KOPT-K1 (cell line): ENCODE data around the gene PCNX1.
"Not testable (repeated sequence)": the region's sequence is repeated elsewhere in the genome, so short reads cannot be mapped to it uniquely, and the experiment has no call there.

Source experiments
- H3K27ac ChIP-seq: fragments of 200-600 bp; sonication (generic); 2 replicates; pipeline ENCODE4 v1.5.1; 2016; ENCODE audit warnings: antibody characterized with exemption, mild to moderate bottlenecking, low read depth, low read length; ENCODE audit not compliant: poor library complexity, severe bottlenecking
- H3K36me3 ChIP-seq: fragments of 200-600 bp; sonication (generic); 2 replicates; pipeline ENCODE4 v1.5.1; 2017; ENCODE audit warnings: antibody characterized with exemption, mild to moderate bottlenecking, low read length, moderate library complexity; ENCODE audit not compliant: insufficient read depth
- H3K9me3 ChIP-seq: fragments of 200-600 bp; sonication (generic); 2 replicates; pipeline ENCODE4 v1.5.1; 2017; ENCODE audit warnings: antibody characterized with exemption, low read length, mild to moderate bottlenecking; ENCODE audit not compliant: insufficient read depth, poor library complexity, severe bottlenecking

PCNX1 gene

DNA sequence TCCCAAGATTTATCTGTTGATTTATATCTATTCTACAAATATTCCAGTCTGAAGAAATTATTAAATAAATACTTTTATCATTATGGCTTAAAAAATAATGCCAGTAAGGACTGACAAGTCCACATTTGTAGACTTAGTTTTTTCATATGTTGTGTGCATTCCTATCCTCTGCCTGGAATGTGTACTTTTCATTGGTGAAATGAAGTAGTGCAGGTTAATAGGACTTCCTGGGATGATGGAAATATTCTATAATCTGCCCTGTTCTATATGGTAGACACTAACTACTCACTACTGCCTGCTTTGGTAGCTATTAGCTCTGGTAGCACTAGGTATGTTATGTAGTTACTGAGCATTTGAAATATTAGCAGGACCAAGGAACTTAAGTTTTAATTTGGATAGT lies 86.7 kb downstream of the PCNX1 start:
- no peak overlapping the region for H3K27ac ChIP-seq
- H3K9me3 ChIP-seq, result no peaks in the 10 kb centered on the region
- H3K36me3 ChIP-seq, result peaks cover 7% of the 10 kb centered on the region; the same call in 1 of the 2 replicates

DNA sequence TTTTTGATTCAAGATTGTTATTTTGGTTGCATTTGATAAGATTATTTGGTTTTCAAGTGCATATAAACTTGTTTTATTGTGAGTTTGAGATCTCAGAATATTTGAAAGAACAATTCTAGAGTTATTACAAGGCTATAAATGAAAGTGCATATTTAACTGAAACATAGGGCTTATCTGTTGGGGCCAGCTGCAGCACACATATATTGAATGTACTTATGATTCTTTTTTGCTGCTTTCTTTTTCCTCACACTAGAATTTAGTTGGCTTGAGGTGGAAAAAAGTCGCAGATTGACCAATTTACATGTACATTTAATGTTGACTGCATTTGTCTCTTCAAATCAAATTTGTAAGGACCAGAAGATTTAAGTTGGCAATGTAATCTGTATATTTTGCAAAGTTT lies 88.0 kb downstream of the PCNX1 start:
- H3K9me3 ChIP-seq, result no peaks in the 10 kb centered on the region
- peaks cover 7% of the 10 kb centered on the region; the same call in 1 of the 2 replicates for H3K36me3 ChIP-seq
- peak overlapping the region; percentile 3 for H3K27ac ChIP-seq

DNA sequence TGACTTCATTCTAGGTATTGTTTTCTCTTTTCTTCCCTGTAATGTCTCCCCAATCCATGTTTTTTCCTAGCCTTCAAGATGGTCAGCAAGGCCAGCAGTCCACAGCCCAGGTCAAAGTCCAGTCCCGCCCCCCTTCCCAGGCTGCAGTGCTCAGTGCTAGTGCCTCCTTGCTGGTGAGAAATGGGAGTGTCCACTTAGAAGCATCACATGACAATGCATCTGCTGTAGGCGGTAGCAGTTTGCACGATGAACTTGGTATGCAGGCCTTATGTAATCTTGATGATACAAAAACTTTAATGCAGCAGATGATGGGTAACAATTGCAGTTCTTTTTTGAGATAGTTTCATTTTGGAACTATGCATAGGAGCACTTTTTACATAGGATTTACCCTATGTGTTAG lies 88.4 kb downstream of the PCNX1 start:
- H3K27ac ChIP-seq, result peak overlapping the region; percentile 3
- no peaks in the 10 kb centered on the region for H3K9me3 ChIP-seq
- peaks cover 7% of the 10 kb centered on the region; the same call in 1 of the 2 replicates for H3K36me3 ChIP-seq

DNA sequence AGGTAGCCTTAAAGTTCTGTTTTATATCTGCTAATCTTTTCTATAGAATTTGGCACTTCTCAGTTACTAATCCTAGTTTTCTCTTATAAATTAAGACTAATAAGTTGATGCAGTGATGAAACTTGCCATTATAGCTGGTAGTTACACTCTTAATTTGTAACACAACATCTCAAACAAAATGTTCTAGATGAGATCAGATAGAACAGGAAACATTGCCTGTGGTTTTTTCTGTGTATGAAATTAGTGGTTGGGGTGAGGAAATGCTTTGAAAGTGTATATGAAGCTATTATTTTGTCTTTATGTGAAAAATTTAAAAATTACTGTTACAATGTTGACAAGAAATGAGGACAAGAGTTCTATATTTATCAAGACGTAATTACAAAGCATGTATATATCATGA lies 91.9 kb downstream of the PCNX1 start:
- H3K27ac ChIP-seq, result peak overlapping the region; percentile 58
- peaks cover 12% of the 10 kb centered on the region for H3K36me3 ChIP-seq
- H3K9me3 ChIP-seq, result no peaks in the 10 kb centered on the region

DNA sequence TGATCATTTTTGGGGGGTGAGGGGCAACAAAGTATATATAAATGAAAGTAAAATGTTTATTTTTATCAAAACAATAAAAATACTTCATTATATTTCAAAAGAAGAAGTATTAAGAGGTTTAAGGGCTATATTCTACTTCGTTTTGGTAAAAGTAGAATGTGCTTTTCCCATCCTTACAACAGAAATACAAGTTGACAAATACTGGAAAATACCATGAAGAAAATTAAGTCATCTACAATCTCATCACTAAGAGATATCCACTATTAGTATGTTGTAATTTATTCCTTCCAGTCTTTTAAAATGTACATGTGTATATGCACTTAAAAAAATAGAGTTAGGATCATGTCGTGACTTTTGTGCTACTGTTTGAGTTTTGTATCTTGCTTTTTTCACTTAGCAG lies 92.8 kb downstream of the PCNX1 start:
- Histone ChIP-seq H3K9me3 (no peaks in the 10 kb centered on the region), H3K36me3 (peaks cover 21% of the 10 kb centered on the region), H3K27ac (peak overlapping the region; percentile 58)

DNA sequence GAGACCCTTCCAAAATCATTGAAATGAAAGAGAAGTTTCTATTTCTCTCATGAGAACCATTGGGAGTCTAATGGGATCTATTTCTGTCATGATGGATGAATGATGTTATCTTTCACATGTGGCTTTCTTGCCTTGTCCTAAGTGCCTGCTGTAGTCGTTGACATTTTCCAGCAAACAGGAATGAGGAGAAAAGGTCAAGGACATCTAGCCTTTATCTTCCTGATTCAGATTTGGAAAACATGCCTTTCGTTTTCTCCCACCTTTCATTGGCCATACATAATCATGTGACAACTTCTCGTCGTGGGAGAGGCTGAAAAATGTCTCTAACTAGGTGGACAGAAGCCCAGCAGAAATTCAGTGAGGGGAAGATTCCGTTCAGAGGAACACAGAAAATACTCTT lies 94.5 kb downstream of the PCNX1 start:
- no peak overlapping the region for H3K27ac ChIP-seq
- no peaks in the 10 kb centered on the region for H3K9me3 ChIP-seq
- H3K36me3 ChIP-seq, result peaks cover 18% of the 10 kb centered on the region

DNA sequence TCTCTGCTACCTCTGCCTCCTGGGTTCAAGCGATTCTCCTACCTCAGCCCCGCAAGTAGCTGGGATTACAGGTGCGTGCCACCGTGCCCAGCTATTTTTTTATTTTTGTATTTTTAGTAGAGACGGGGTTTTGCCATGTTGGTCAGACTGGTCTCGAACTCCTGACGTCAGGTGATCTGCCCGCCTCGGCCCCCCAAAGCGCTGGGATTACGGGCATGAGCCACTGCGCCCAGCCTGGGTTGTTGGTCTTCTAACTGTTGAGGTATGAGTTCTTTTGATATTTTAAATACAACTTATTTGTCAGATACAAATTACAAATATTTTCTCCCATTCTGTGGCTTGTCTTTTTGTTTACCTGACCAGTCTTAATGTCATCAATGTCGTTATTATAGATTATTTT lies 95.9 kb downstream of the PCNX1 start:
- Histone ChIP-seq H3K9me3 (no peaks in the 10 kb centered on the region), H3K27ac (no peak overlapping the region), H3K36me3 (peaks cover 18% of the 10 kb centered on the region)

DNA sequence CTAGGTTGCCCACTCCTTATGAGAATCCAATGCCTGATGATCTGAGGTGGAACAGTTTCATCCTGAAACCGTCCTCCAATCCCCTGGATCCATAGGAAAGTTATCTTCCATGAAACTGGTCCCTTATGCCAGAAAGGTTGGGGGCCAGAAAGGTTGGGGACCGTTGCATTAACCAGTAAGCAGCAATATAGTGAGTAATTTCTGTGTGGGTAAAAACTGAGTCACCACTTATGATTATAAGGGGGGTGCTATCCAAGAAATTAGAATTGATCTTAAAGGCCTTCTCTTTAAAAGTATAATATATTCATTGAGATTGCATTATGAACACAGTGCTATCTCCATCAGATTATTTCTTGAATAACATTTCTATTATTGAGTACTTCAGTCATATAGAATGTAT lies 97.2 kb downstream of the PCNX1 start:
- no peaks in the 10 kb centered on the region for H3K9me3 ChIP-seq
- H3K27ac ChIP-seq, result no peak overlapping the region
- H3K36me3 ChIP-seq, result peaks cover 18% of the 10 kb centered on the region

DNA sequence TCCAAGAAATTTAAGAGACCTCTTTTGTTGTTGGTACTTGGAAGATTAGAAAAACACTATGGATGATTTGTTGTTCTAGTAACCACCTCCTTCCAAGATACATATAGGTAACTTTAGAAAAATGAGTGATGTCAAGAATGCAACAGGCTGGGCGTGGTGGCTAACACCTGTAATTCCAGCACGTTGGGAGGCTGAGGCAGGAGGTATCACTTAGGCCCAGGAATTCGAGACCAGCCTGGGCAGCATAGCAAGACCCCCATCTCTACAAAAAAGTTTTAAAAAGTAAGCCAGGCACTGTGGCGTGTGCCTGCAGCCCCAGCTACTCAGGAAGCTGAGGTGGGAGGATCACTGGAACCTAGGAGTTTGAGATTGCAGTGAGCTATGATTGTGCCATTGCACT lies 97.8 kb downstream of the PCNX1 start:
- H3K27ac ChIP-seq, result no peak overlapping the region
- peaks cover 18% of the 10 kb centered on the region for H3K36me3 ChIP-seq
- no peaks in the 10 kb centered on the region for H3K9me3 ChIP-seq

DNA sequence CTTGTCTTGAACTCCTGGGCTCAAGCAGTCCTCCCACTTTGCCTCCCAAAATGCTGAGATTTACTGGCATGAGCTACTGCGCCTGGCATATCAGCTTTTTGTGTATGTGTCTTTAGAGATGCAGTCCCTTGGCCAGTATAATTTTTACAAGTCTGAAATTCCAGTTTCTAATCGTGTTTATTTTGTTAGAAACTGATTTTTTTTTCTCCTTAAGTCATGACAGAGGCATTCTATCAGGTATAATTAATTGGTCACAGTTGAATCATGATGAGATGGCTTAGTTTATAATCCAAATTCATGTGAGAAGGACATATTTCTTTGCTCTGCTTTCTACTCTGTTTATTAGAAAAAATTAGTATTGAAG lies 98.9 kb downstream of the PCNX1 start:
- Histone ChIP-seq H3K27ac (no peak overlapping the region), H3K9me3 (no peaks in the 10 kb centered on the region), H3K36me3 (peaks cover 21% of the 10 kb centered on the region)

DNA sequence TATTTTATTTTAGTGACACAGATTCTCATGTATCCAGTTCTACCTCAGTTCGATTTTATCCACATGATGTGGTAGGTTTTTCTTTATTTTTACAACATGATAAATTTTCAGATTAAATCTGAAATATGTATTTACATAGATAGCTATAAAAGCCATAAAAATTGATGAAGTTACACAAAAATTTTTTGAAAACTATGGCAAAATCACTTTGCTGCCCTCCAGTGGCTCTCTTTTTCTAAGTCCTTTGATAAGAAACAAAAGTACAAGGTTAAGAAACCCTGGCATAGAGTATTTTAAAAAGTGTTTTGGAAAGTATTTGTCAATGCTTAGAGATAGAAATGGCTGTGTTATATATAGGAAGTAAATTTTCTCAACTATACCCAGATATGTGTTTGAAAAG lies 104.2 kb downstream of the PCNX1 start:
- Histone ChIP-seq H3K9me3 (no peaks in the 10 kb centered on the region), H3K27ac (peak overlapping the region; percentile 20), H3K36me3 (peaks cover 34% of the 10 kb centered on the region)

DNA sequence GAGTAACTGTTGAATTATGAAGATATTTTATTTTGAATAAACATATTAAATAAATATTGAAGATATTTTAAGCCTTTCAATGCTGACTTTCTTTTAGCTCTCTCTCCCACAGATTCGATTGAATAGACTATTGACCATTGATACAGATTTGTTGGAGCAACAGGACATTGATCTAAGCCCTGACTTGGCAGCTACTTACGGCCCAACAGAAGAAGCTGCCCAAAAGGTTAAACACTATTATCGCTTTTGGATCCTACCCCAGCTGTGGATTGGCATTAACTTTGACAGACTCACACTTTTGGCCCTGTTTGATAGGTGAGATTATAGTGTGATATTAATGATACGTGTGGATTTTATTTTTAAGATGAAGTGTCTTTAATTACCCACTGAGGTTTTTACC lies 105.6 kb downstream of the PCNX1 start:
- Histone ChIP-seq H3K36me3 (peaks cover 34% of the 10 kb centered on the region), H3K9me3 (no peaks in the 10 kb centered on the region), H3K27ac (no peak overlapping the region)

DNA sequence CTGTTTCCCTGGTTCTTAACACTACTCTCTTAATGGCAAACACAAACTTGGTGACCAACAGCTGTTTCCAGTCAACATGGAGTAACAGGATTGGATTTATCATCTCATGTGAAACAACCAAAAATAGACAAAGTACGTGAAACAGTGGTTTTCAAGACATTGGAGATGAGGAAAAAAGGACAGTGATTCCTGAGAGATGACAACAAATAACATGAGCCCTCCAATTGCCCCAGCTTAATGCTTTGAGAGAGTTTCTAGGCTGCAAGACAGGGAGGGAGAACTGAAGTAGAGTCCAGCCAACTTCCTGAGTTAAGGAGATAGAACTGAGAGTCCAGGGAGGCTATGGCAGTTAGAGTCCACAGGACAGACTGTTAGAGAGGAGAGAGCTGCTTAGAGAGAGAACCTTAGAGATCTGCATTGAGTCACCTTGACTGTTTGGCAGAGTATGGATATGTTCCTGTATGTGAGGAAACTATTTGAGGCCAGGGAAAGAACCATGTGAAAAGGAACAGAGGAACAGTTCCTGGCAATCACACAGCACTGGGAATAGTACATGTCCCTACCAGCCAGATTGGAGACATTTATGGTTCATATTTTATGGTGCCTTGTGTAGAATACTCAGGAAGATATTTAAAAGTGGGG lies 106.4 kb downstream of the PCNX1 start:
- H3K36me3 ChIP-seq, result peaks cover 34% of the 10 kb centered on the region
- H3K27ac ChIP-seq, result no peak overlapping the region
- H3K9me3 ChIP-seq, result no peaks in the 10 kb centered on the region

DNA sequence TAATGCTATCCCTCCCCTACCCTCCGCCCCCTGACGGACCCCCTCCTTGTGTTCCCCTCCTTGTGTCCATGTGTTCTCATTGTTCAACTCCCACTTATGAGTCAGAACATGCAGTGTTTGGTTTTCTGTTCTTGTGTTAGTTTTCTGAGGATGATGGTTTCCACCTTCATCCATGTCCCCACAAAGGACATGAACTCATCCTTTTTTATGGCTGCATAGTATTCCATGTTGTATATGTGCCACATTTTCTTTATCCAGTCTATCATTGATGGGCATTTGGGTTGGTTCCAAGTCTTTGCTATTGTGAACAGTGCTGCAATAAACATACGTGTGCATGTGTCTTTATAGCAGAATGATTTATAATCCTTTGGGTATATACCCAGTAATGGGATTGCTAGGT lies 112.7 kb downstream of the PCNX1 start:
- not testable (repeated sequence) for H3K9me3 ChIP-seq, H3K27ac ChIP-seq
- H3K36me3 ChIP-seq, result peaks cover 44% of the 10 kb centered on the region

DNA sequence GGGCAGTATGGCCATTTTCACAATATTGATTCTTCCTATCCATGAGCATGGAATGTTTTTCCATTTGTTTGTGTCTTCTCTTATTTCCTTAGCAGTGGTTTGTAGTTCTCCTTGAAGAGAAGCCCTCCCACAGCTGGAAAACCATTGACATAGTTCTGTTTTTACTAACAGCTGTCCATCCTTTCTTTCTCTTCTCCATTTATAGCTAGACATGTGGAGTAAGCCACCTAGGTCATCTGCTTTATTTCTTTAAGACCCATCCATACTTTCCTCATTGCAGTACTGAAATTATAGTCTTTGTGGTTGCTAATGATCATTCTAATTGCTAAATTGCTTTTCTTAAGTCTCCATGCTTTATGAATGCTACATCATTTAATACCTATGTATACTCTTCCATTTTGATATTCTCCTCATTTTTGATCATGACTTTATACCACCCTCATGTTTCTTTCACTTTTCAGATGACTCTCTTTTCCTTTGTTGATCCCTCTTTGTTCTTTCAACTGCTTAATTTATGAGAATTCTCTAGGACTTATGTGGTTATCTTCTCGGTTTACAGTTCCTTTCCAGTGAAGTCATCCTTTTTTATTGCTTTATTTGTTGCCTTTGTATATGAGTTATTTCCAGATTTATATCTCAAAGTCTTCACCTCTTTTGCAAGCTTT lies 114.2 kb downstream of the PCNX1 start:
- H3K36me3 ChIP-seq, result peaks cover 46% of the 10 kb centered on the region
- no peak overlapping the region for H3K27ac ChIP-seq
- H3K9me3 ChIP-seq, result no peaks in the 10 kb centered on the region
